Karpas-422 (cell line): Measurements from ENCODE around the gene TMX3. TPM values are rescaled to one million over a fixed set of nuclear protein-coding genes. Genes with fewer than 3 reads are reported as not detected.
A peak's percentile ranks its signal among the peaks of the same experiment; 100 is the strongest.

ENCODE experiments used
- DNase-seq: peaks from one replicate; pipeline ENCODE4 v3.0.0-alpha.2; 2015
- H2AFZ ChIP-seq: fragments of 200-600 bp; sonication (generic); 2 replicates; pipeline ENCODE4 v1.6.1; 2014; ENCODE audit warnings: antibody characterized with exemption, low read length, mixed read lengths
- H3K27ac ChIP-seq: fragments of 200-600 bp; sonication (generic); 2 replicates; pipeline ENCODE4 v1.5.1; 2014; ENCODE audit warnings: mild to moderate bottlenecking, low read length, moderate library complexity
- H3K27me3 ChIP-seq: fragments of 200-600 bp; sonication (generic); 2 replicates; pipeline ENCODE4 v1.6.1; 2014; ENCODE audit warnings: low read length, mixed read lengths
- H3K36me3 ChIP-seq: fragments of 200-600 bp; sonication (generic); 2 replicates; pipeline ENCODE4 v1.6.1; 2014; ENCODE audit warnings: low read length, mixed read lengths; ENCODE audit not compliant: insufficient read depth
- H3K4me1 ChIP-seq: fragments of 200-600 bp; sonication (generic); 2 replicates; pipeline ENCODE4 v1.6.1; 2014; ENCODE audit warnings: mild to moderate bottlenecking, low read length, mixed read lengths
- H3K4me2 ChIP-seq: fragments of 200-600 bp; sonication (generic); 2 replicates; pipeline ENCODE4 v1.6.1; 2014; ENCODE audit warnings: low read length, low read depth, mild to moderate bottlenecking; ENCODE audit not compliant: poor library complexity, severe bottlenecking
- H3K4me3 ChIP-seq: fragments of 200-600 bp; sonication (generic); 2 replicates; pipeline ENCODE4 v1.5.1; 2014; ENCODE audit warnings: mild to moderate bottlenecking, antibody characterized with exemption, low read length, mixed read lengths
- H3K79me2 ChIP-seq: fragments of 200-600 bp; sonication (generic); 2 replicates; pipeline ENCODE4 v1.6.1; 2014; ENCODE audit warnings: mild to moderate bottlenecking, low read length, mixed read lengths
- H3K9ac ChIP-seq: fragments of 200-600 bp; sonication (generic); 2 replicates; pipeline ENCODE4 v1.6.0; 2014; ENCODE audit warnings: low read length
- H3K9me2 ChIP-seq: fragments of 200-600 bp; sonication (generic), shearing (Covaris generic); replicated peaks from 2 replicates; pipeline ENCODE4 v1.6.0; 2014; ENCODE audit warnings: mild to moderate bottlenecking, low read length, moderate library complexity; ENCODE audit not compliant: insufficient read depth
- H3K9me3 ChIP-seq: fragments of 300-700, 200-600 bp; sonication (generic); 2 replicates; pipeline ENCODE4 v1.6.1; 2014; ENCODE audit warnings: low read length, mixed read lengths
- H4K20me1 ChIP-seq: fragments of 200-600 bp; sonication (generic); 2 replicates; pipeline ENCODE4 v1.6.1; 2014; ENCODE audit warnings: mild to moderate bottlenecking, antibody characterized with exemption, low read length, low read depth; ENCODE audit not compliant: insufficient read depth
- total RNA-seq: library from RNA; depleted of rRNA; stranded (reverse); fragments of >200 nt; shearing (Covaris generic); gene quantifications from 2 replicates; pipeline ENCODE4 v1.2.3, GENCODE V29; 2014; ENCODE audit warnings: low replicate concordance

TMX3 gene
- total RNA-seq, 1 experiment from 2014 or later = 154 TPM

DNA sequence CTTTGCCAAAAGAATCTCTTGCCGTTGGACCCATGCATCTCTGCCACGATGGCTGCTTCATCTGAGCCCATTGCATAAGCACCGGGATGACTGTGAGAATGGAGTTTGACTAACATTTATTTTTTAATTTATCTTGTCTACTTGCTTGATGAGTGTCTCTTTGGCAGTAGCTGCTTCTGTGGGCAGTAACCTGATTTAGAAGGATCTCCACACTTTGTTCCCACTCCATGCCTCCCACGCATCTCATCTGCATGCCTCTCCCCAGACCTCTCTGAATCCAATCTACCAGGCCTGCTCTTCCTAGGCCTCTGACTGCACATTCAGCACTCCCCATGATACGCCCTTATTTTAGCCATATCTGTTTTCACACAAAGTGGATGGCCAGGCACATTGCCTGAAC lies 23.7 kb upstream of the TMX3 start:
- H4K20me1 ChIP-seq = no peaks in the 10 kb centered on the region
- no peaks in the 10 kb centered on the region for H3K9me2 ChIP-seq
- H3K36me3 ChIP-seq = no peaks in the 10 kb centered on the region

DNA sequence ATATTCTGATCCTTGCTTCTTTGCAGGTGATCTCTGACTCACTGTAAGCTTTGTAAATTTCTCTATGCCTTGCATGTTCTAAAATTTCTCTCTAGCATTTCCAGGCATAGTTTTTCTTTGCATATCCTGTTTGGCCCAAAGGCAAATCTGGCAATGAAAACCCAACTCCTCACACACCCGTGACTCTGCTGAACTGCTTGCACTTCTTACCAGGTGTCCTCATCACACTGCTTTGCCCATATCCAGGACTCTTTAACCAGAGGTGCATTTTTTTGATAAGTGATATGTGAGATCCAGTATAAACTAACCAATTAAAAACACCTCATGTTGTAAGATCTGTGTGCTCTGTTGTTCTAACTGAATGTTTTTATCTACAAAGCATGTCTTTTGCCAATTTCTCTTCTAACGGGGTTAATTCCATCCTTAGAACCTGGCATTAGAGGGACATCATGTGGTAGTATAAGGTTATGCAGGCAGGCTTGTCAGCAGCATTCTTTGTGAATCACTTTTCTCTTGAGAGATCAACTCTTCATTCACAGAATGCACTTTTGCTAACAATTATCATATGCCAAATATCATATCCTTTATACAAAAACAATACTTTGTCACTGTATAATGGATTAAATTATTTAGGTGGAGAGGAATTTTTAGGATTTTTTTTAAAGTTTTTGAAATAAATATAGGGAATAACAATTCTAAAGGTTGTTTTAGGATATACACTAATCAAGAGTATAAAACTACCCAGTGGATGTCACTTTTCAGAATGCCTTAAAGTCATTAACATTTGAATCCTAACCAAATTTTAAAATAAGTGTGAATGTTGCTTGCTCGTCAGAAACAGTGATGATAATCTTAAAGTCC lies 20.8 kb upstream of the TMX3 start:
- no peak overlapping the region for H3K9ac ChIP-seq
- H4K20me1 ChIP-seq = no peaks in the 10 kb centered on the region
- no peak overlapping the region for H2AFZ ChIP-seq
- H3K79me2 ChIP-seq = no peaks in the 10 kb centered on the region
- no peaks in the 10 kb centered on the region for H3K4me1 ChIP-seq
- H3K9me3 ChIP-seq = no peaks in the 10 kb centered on the region
- no peak overlapping the region for H3K4me2 ChIP-seq
- H3K9me2 ChIP-seq = no peaks in the 10 kb centered on the region
- DNase-seq = peak; percentile 85
- no peak overlapping the region for H3K27ac ChIP-seq
- H3K4me3 ChIP-seq = no peak overlapping the region
- H3K27me3 ChIP-seq = no peaks in the 10 kb centered on the region
- no peaks in the 10 kb centered on the region for H3K36me3 ChIP-seq

More for the DNA sequence above, 23.7 kb upstream of the TMX3 start:
- Histone ChIP-seq H3K79me2 (no peaks in the 10 kb centered on the region), H2AFZ (no peak overlapping the region), H3K27ac (no peak overlapping the region), H3K9me3 (no peaks in the 10 kb centered on the region), H3K4me2 (no peak overlapping the region), H3K9ac (no peak overlapping the region), H3K4me1 (no peaks in the 10 kb centered on the region), H3K27me3 (no peaks in the 10 kb centered on the region), H3K4me3 (no peak overlapping the region)
- DNase-seq = no peak

DNA sequence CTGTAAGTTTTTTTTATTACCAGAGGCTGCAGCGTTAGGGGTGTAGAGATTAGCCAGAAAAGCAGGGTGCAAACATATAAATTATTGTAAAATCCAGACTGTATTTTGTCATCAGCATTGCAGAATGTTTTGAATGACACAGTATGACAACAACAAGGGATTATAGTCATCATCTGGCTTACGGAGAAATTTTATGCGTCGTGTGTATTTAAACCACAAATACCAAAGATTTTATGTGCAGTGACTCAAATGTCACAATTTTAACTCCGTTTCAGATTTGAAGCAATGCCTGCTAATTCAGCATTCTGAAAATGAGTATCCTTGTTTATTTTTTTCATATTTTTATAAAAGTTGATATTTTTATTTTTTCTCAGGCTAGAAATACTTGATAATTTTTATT lies 19.4 kb upstream of the TMX3 start:
- Histone ChIP-seq H3K4me3 (no peak overlapping the region), H3K79me2 (no peaks in the 10 kb centered on the region), H3K27ac (no peak overlapping the region), H4K20me1 (no peaks in the 10 kb centered on the region), H3K9me3 (no peaks in the 10 kb centered on the region), H2AFZ (no peak overlapping the region), H3K36me3 (no peaks in the 10 kb centered on the region), H3K4me2 (no peak overlapping the region), H3K4me1 (no peaks in the 10 kb centered on the region), H3K9ac (no peak overlapping the region), H3K9me2 (no peaks in the 10 kb centered on the region), H3K27me3 (no peaks in the 10 kb centered on the region)
- DNase-seq = no peak

DNA sequence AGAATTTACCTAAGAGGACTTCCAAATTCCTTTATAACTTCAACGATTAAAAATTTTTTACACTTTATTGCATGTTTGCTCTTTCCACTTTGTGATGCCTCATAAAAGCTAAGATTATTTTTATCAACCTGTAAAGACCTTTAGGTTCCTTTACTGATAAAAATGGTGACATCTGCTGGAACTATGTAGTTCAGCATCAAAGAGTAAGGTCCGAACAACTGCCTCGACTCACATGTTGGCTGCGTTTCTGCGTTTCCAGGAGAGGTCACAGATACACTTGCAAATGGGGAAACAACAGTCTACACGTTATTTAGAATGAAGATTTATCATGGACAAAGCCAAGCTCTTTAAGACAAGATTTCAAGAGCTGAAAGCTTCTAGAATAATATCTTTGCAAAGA lies 18.8 kb upstream of the TMX3 start:
- no peak overlapping the region for H3K27ac ChIP-seq

DNA sequence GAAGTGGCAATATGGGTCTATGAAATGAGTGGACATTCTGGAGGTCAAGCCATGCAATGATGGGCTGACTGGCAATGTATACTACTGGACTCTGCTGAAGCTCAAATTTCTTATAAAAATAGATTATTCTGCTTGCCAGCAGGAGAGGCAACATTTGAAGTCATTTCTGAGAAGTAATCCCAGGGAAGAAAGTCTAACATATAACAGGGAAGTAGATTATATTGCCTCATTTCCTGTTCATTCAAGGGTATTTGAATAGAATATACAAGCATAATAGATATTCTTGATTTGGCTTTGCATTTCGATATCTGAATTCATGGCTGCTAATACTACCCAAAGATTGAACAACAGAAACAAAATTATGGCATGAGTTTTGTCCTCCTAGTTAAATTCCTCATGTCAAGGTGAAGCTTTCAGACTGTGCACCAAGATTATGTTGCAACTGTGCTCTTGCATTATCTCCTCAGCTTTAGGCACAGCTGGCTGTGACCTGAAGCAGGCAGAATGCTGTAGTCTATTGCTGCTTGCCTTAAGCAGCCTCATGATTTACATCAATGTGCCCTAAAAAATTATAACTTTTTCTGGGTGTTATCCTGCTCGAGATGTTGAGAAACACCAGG lies 13.3 kb upstream of the TMX3 start:
- no peak overlapping the region for H3K9ac ChIP-seq
- no peak overlapping the region for H2AFZ ChIP-seq
- no peak overlapping the region for H3K4me2 ChIP-seq
- H3K27me3 ChIP-seq = no peaks in the 10 kb centered on the region
- no peaks in the 10 kb centered on the region for H4K20me1 ChIP-seq
- H3K9me2 ChIP-seq = no peaks in the 10 kb centered on the region
- H3K4me1 ChIP-seq = no peaks in the 10 kb centered on the region
- H3K79me2 ChIP-seq = no peaks in the 10 kb centered on the region
- no peaks in the 10 kb centered on the region; the same call in 1 of the 2 replicates for H3K36me3 ChIP-seq
- DNase-seq = no peak
- H3K4me3 ChIP-seq = no peak overlapping the region
- no peaks in the 10 kb centered on the region for H3K9me3 ChIP-seq
- H3K27ac ChIP-seq = no peak overlapping the region

More for the DNA sequence above, 18.8 kb upstream of the TMX3 start:
- H3K4me2 ChIP-seq = no peak overlapping the region
- H4K20me1 ChIP-seq = no peaks in the 10 kb centered on the region
- H3K4me3 ChIP-seq = no peak overlapping the region
- DNase-seq = peak; percentile 44
- no peaks in the 10 kb centered on the region for H3K9me3 ChIP-seq
- H3K36me3 ChIP-seq = no peaks in the 10 kb centered on the region
- H2AFZ ChIP-seq = no peak overlapping the region
- no peaks in the 10 kb centered on the region for H3K9me2 ChIP-seq
- H3K4me1 ChIP-seq = no peaks in the 10 kb centered on the region
- no peaks in the 10 kb centered on the region for H3K27me3 ChIP-seq
- H3K9ac ChIP-seq = no peak overlapping the region
- H3K79me2 ChIP-seq = no peaks in the 10 kb centered on the region

DNA sequence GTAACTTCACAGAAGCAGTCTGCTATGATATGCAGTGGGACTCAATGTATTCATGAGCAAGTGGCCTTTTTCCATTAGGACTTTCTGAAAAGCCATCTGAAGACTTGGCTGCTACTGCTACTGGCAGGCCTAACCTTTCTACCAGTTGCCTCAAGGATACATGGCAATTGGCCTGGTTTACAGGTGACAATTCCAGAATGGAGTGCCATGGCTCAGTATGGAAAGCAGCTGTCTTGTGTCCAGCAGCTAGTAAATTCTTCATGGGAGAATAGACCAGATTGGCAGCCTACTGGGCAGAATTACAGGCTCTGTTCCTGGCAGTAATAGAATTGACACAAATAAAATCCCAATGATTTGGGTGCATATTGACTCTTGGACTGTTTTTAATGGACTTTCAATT lies 12.6 kb upstream of the TMX3 start:
- no peaks in the 10 kb centered on the region for H3K27me3 ChIP-seq
- H3K79me2 ChIP-seq = no peaks in the 10 kb centered on the region
- H3K4me2 ChIP-seq = no peak overlapping the region
- H3K9me2 ChIP-seq = no peaks in the 10 kb centered on the region
- H3K4me1 ChIP-seq = peaks cover 6% of the 10 kb centered on the region
- no peak for DNase-seq
- H3K27ac ChIP-seq = no peak overlapping the region
- no peak overlapping the region for H3K9ac ChIP-seq
- no peaks in the 10 kb centered on the region for H3K9me3 ChIP-seq
- no peaks in the 10 kb centered on the region for H4K20me1 ChIP-seq
- no peaks in the 10 kb centered on the region; the same call in 1 of the 2 replicates for H3K36me3 ChIP-seq
- no peak overlapping the region for H3K4me3 ChIP-seq
- no peak overlapping the region for H2AFZ ChIP-seq

DNA sequence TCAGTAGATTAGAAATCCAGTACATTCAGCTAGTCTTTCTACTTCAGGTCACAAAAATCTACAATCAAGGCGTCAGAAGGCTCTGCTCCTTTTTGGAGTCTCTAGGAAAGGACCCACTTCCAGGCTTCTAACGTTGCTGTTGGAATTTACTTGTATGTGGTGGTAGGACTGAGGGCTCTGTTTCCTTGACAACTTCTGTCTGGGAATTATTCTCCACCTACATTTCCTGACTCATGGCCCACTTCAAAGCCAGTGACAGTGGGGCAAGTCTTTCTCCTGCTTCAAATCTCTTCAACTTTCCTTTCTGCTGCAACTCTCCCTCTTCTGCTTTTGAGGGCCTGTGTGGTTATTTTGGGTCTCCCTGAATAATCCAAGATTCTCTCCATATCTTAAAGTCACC lies 10.4 kb upstream of the TMX3 start:
- Histone ChIP-seq H3K27ac (no peak overlapping the region), H3K79me2 (no peaks in the 10 kb centered on the region), H3K4me3 (no peak overlapping the region), H3K36me3 (no peaks in the 10 kb centered on the region; the same call in 1 of the 2 replicates), H3K27me3 (no peaks in the 10 kb centered on the region), H3K4me1 (peaks cover 21% of the 10 kb centered on the region), H3K9me3 (no peaks in the 10 kb centered on the region), H2AFZ (no peak overlapping the region), H3K9ac (no peak overlapping the region), H3K9me2 (no peaks in the 10 kb centered on the region), H4K20me1 (no peaks in the 10 kb centered on the region), H3K4me2 (no peak overlapping the region)
- DNase-seq = no peak

DNA sequence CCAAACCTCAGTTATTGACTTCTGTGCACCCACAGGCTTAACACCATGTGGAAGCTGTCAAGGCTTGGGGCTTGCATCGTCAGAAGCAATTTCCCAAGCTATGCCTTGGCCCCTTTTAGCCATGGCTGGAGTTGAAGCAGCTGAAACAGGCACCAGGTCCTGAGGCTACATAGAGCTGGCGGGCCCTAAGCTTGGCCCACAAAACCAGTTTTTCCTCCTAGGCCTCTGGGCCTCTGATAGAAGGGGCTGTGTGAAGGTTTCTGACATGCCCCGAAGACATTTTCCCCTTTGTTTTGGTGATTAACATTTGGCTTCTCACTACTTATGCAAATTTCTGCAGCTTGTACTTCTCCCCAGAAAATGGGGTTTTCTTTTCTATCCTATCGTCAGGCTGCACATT lies 9.1 kb upstream of the TMX3 start:
- no peak overlapping the region for H3K9ac ChIP-seq
- no peak overlapping the region for H3K4me2 ChIP-seq
- H4K20me1 ChIP-seq = no peaks in the 10 kb centered on the region
- H3K4me1 ChIP-seq = peaks cover 21% of the 10 kb centered on the region
- H3K27ac ChIP-seq = no peak overlapping the region
- H3K9me3 ChIP-seq = no peaks in the 10 kb centered on the region
- H3K79me2 ChIP-seq = no peaks in the 10 kb centered on the region
- no peak overlapping the region for H3K4me3 ChIP-seq
- no peaks in the 10 kb centered on the region; the same call in 1 of the 2 replicates for H3K36me3 ChIP-seq
- no peak overlapping the region for H2AFZ ChIP-seq
- DNase-seq = no peak
- no peaks in the 10 kb centered on the region for H3K9me2 ChIP-seq
- no peaks in the 10 kb centered on the region for H3K27me3 ChIP-seq
